Nephron progenitor cell (in vitro differentiated cells): ENCODE measurements around the gene SRPRB.
"Not testable (repeated sequence)": the region's sequence is repeated elsewhere in the genome, so short reads cannot be mapped to it uniquely, and the experiment has no call there.

Source experiments
- DNase-seq: peaks from one replicate; pipeline ENCODE4 v3.0.0; 2021
- H3K27ac Mint-ChIP-seq: 2 replicates; pipeline ENCODE4 v1.8.0; 2021; ENCODE audit warnings: mild to moderate bottlenecking, moderate library complexity, mixed read lengths
- H3K27me3 Mint-ChIP-seq: 2 replicates; pipeline ENCODE4 v1.8.0; 2021; ENCODE audit warnings: mild to moderate bottlenecking, low read depth, mixed read lengths; ENCODE audit not compliant: poor library complexity
- H3K36me3 Mint-ChIP-seq: 2 replicates; pipeline ENCODE4 v1.8.0; 2021; ENCODE audit warnings: low read depth, mixed read lengths
- H3K4me1 Mint-ChIP-seq: 2 replicates; pipeline ENCODE4 v1.8.0; 2021; ENCODE audit warnings: mixed read lengths
- H3K4me3 Mint-ChIP-seq: 2 replicates; pipeline ENCODE4 v1.8.0; 2021; ENCODE audit warnings: mild to moderate bottlenecking, moderate library complexity, mixed read lengths
- H3K9me3 Mint-ChIP-seq: 2 replicates; pipeline ENCODE4 v1.8.0; 2021; ENCODE audit warnings: mild to moderate bottlenecking, moderate library complexity, mixed read lengths
- CTCF ChIP-seq: fragments of 200-600 bp; sonication (generic); IDR thresholded peaks from 2 replicates; pipeline ENCODE4 v1.5.0; 2021; ENCODE audit warnings: antibody characterized with exemption

The SRPRB gene

GRCh38 chr3:133776794-133777438 is 28.7 kb upstream of the SRPRB start:
- H3K4me3 Mint-ChIP-seq: no peak overlapping the region
- H3K27me3 Mint-ChIP-seq: peaks cover 39% of the 10 kb centered on the region
- TF ChIP-seq CTCF: no peak
- H3K4me1 Mint-ChIP-seq: no peaks in the 10 kb centered on the region
- no peaks in the 10 kb centered on the region for H3K36me3 Mint-ChIP-seq
- no peak for DNase-seq
- H3K27ac Mint-ChIP-seq: no peak overlapping the region
- no peaks in the 10 kb centered on the region for H3K9me3 Mint-ChIP-seq

GRCh38 chr3:133777807-133778568 is 27.6 kb upstream of the SRPRB start:
- Mint-ChIP-seq H3K4me3 (no peak overlapping the region), H3K4me1 (no peaks in the 10 kb centered on the region), H3K27me3 (peaks cover 41% of the 10 kb centered on the region), H3K27ac (no peak overlapping the region), H3K36me3 (no peaks in the 10 kb centered on the region), H3K9me3 (peaks cover 6% of the 10 kb centered on the region)
- TF ChIP-seq CTCF: no peak
- DNase-seq: no peak

- no peaks in the 10 kb centered on the region for H3K4me1 Mint-ChIP-seq
- H3K9me3 Mint-ChIP-seq: peaks cover 14% of the 10 kb centered on the region
- H3K27me3 Mint-ChIP-seq: peaks cover 29% of the 10 kb centered on the region
- H3K27ac Mint-ChIP-seq: no peak overlapping the region
- no peak overlapping the region for H3K4me3 Mint-ChIP-seq
- no peaks in the 10 kb centered on the region for H3K36me3 Mint-ChIP-seq
- DNase-seq: no peak
- no peak for TF ChIP-seq CTCF
These were observed 25.9 kb upstream of the SRPRB start for GRCh38 chr3:133779626-133780203.

GRCh38 chr3:133780756-133781155 is 24.9 kb upstream of the SRPRB start:
- H3K9me3 Mint-ChIP-seq: peaks cover 14% of the 10 kb centered on the region
- not testable (repeated sequence) for DNase-seq, H3K4me1 Mint-ChIP-seq, H3K36me3 Mint-ChIP-seq, H3K27ac Mint-ChIP-seq, H3K4me3 Mint-ChIP-seq
- peaks cover 23% of the 10 kb centered on the region for H3K27me3 Mint-ChIP-seq

- H3K4me1 Mint-ChIP-seq: no peaks in the 10 kb centered on the region
- TF ChIP-seq CTCF: no peak
These were observed 24.0 kb upstream of the SRPRB start for GRCh38 chr3:133781570-133781969.

GRCh38 chr3:133782454-133782853 is 23.2 kb upstream of the SRPRB start:
- no peaks in the 10 kb centered on the region for H3K36me3 Mint-ChIP-seq
- H3K9me3 Mint-ChIP-seq: peaks cover 18% of the 10 kb centered on the region
- H3K27me3 Mint-ChIP-seq: peaks cover 17% of the 10 kb centered on the region
- no peak for DNase-seq
- TF ChIP-seq CTCF: no peak
- H3K4me1 Mint-ChIP-seq: no peaks in the 10 kb centered on the region
- H3K27ac Mint-ChIP-seq: no peak overlapping the region
- H3K4me3 Mint-ChIP-seq: no peak overlapping the region

More at GRCh38 chr3:133781570-133781969, 24.0 kb upstream of the SRPRB start:
- H3K36me3 Mint-ChIP-seq: no peaks in the 10 kb centered on the region
- H3K4me3 Mint-ChIP-seq: no peak overlapping the region
- H3K27me3 Mint-ChIP-seq: peaks cover 23% of the 10 kb centered on the region
- no peak overlapping the region for H3K27ac Mint-ChIP-seq
- no peak for DNase-seq
- peaks cover 18% of the 10 kb centered on the region for H3K9me3 Mint-ChIP-seq
